Calu3 (cell line): Measurements from ENCODE around the gene DDR2. TPM values are rescaled to one million over a fixed set of nuclear protein-coding genes. Genes with fewer than 3 reads are reported as not detected.

ENCODE experiments used
- BruUV-seq: library from RNA; stranded (reverse); fragments of 400-500 nt; replicated peaks from 2 replicates; lab custom pipeline; 2021; lab: Mats Ljungman, UMichigan
- CTCF ChIA-PET: fragments of 300-600 bp; sonication (Branson Sonifier 250); formaldehyde crosslinking; loops from one replicate; lab custom pipeline; 2022; ENCODE audit warnings: antibody characterized with exemption; lab: Charles Lee
- DNase-seq: peaks from one replicate; pipeline ENCODE4 v3.0.0; 2022
- H3K27ac Mint-ChIP-seq: one replicate; pipeline ENCODE4 v1.8.0; 2022; ENCODE audit warnings: mixed read lengths; ENCODE audit not compliant: unreplicated experiment
- H3K27me3 Mint-ChIP-seq: one replicate; pipeline ENCODE4 v1.8.0; 2022; ENCODE audit warnings: mixed read lengths; ENCODE audit not compliant: unreplicated experiment
- H3K36me3 Mint-ChIP-seq: one replicate; pipeline ENCODE4 v1.8.0; 2022; ENCODE audit warnings: mild to moderate bottlenecking, moderate library complexity, mixed read lengths; ENCODE audit not compliant: insufficient read depth, unreplicated experiment
- H3K4me1 Mint-ChIP-seq: one replicate; pipeline ENCODE4 v1.8.0; 2022; ENCODE audit warnings: mild to moderate bottlenecking, low read depth, mixed read lengths; ENCODE audit not compliant: unreplicated experiment
- H3K4me3 Mint-ChIP-seq: one replicate; pipeline ENCODE4 v1.8.0; 2022; ENCODE audit warnings: mild to moderate bottlenecking, low read depth, moderate library complexity, mixed read lengths; ENCODE audit not compliant: unreplicated experiment
- H3K9me3 Mint-ChIP-seq: one replicate; pipeline ENCODE4 v1.8.0; 2022; ENCODE audit warnings: low read depth, mixed read lengths; ENCODE audit not compliant: unreplicated experiment
- CTCF ChIP-seq: fragments of 200-600 bp; IDR thresholded peaks from one replicate; pipeline ENCODE4 v1.8.0; 2022; ENCODE audit warnings: antibody characterized with exemption; ENCODE audit not compliant: unreplicated experiment
- intact Hi-C: fragments of 100-400 bp; cut with micrococcal nuclease; formaldehyde crosslinking; loops from one replicate; pipeline ENCODE4 v1.10.0; 2022; ENCODE audit not compliant: unreplicated experiment
- total RNA-seq: library from RNA; stranded (reverse); gene quantifications from 2 replicates; pipeline ENCODE4 v1.2.3, GENCODE V29; 2022

The DDR2 gene
- total RNA-seq, 1 experiment from 2014 or later, result 0.80 TPM

- Mint-ChIP-seq H3K36me3 (no peaks in the 10 kb centered on the region), H3K27me3 (peaks cover 23% of the 10 kb centered on the region), H3K9me3 (no peaks in the 10 kb centered on the region), H3K27ac (no peak overlapping the region), H3K4me3 (no peak overlapping the region), H3K4me1 (no peaks in the 10 kb centered on the region)
- TF ChIP-seq CTCF, result no peak
- BruUV-seq, result no TSS peak
- no peak for DNase-seq
- intact Hi-C loops, result no loop called here
- CTCF ChIA-PET, result no interaction called here
These were observed 121.8 kb downstream of the DDR2 start for GRCh38 chr1:162753998-162754585.

GRCh38 chr1:162755306-162755705 is 123.0 kb downstream of the DDR2 start:
- Mint-ChIP-seq H3K4me1 (no peaks in the 10 kb centered on the region), H3K9me3 (no peaks in the 10 kb centered on the region), H3K27ac (no peak overlapping the region), H3K36me3 (no peaks in the 10 kb centered on the region), H3K27me3 (peaks cover 13% of the 10 kb centered on the region), H3K4me3 (no peak overlapping the region)
- no TSS peak for BruUV-seq
- intact Hi-C loops, result no loop called here
- no peak for TF ChIP-seq CTCF
- CTCF ChIA-PET, result no interaction called here
- no peak for DNase-seq

GRCh38 chr1:162756523-162756922 is 124.3 kb downstream of the DDR2 start:
- no peaks in the 10 kb centered on the region for H3K9me3 Mint-ChIP-seq
- CTCF ChIA-PET, result no interaction called here
- no peak for TF ChIP-seq CTCF
- H3K4me1 Mint-ChIP-seq, result no peaks in the 10 kb centered on the region
- intact Hi-C loops, result no loop called here
- H3K4me3 Mint-ChIP-seq, result no peak overlapping the region
- H3K27me3 Mint-ChIP-seq, result peaks cover 13% of the 10 kb centered on the region
- BruUV-seq, result no TSS peak
- no peak for DNase-seq
- no peaks in the 10 kb centered on the region for H3K36me3 Mint-ChIP-seq
- no peak overlapping the region for H3K27ac Mint-ChIP-seq

- intact Hi-C loops, result no loop called here
- Mint-ChIP-seq H3K4me1 (no peaks in the 10 kb centered on the region), H3K9me3 (no peaks in the 10 kb centered on the region), H3K27ac (no peak overlapping the region), H3K4me3 (no peak overlapping the region), H3K27me3 (peaks cover 13% of the 10 kb centered on the region), H3K36me3 (no peaks in the 10 kb centered on the region)
- DNase-seq, result no peak
- no peak for TF ChIP-seq CTCF
- BruUV-seq, result no TSS peak
- CTCF ChIA-PET, result no interaction called here
These were observed 125.2 kb downstream of the DDR2 start for GRCh38 chr1:162757476-162757875.
